WTC11 (cell line): ENCODE measurements around the gene FAM76B. TPM values are rescaled to one million over a fixed set of nuclear protein-coding genes. Genes with fewer than 3 reads are reported as not detected.

Experiments
- ATAC-seq: fragments of 200-7000 bp; cut with Tn5 transposase; 2 replicates; pipeline ENCODE4 v1.10.0; 2021; ENCODE audit warnings: mild to moderate bottlenecking, moderate library complexity
- CTCF ChIA-PET: fragments of 300-600 bp; sonication (Branson Sonifier 250); formaldehyde crosslinking; loops from one replicate; lab custom pipeline; 2021; ENCODE audit warnings: antibody characterized with exemption; lab: Charles Lee
- POLR2A ChIA-PET: fragments of 350-600 bp; sonication (Branson Sonifier 250); formaldehyde crosslinking; loops from one replicate; lab custom pipeline; 2021; ENCODE audit warnings: antibody characterized with exemption; lab: Charles Lee
- DNase-seq: peaks from one replicate; pipeline ENCODE4 v3.0.0; 2021; ENCODE audit warnings: low spot score
- H3K27ac Mint-ChIP-seq: 2 replicates; pipeline ENCODE4 v1.8.0; 2021; ENCODE audit warnings: mixed read lengths
- H3K27me3 Mint-ChIP-seq: 2 replicates; pipeline ENCODE4 v1.8.0; 2021; ENCODE audit warnings: low read depth, mild to moderate bottlenecking, moderate library complexity, mixed read lengths
- H3K36me3 Mint-ChIP-seq: 2 replicates; pipeline ENCODE4 v1.8.0; 2021; ENCODE audit warnings: mixed read lengths
- H3K4me1 Mint-ChIP-seq: 2 replicates; pipeline ENCODE4 v1.8.0; 2022; ENCODE audit warnings: mixed read lengths
- H3K4me3 Mint-ChIP-seq: 2 replicates; pipeline ENCODE4 v1.8.0; 2021; ENCODE audit warnings: mild to moderate bottlenecking, moderate library complexity, mixed read lengths
- H3K9me3 Mint-ChIP-seq: 2 replicates; pipeline ENCODE4 v1.8.0; 2021; ENCODE audit warnings: mixed read lengths
- CREM ChIP-seq: sonication (generic); formaldehyde crosslinking; IDR thresholded peaks from 2 replicates; pipeline ENCODE4 v1.8.1; 2022; ENCODE audit warnings: mild to moderate bottlenecking, missing genetic modification reagents, moderate library complexity
- ESRRA ChIP-seq: sonication (generic); formaldehyde crosslinking; IDR thresholded peaks from 2 replicates; pipeline ENCODE4 v1.8.1; 2022; ENCODE audit warnings: mild to moderate bottlenecking, missing genetic modification reagents, borderline replicate concordance
- ETV6 ChIP-seq: sonication (generic); formaldehyde crosslinking; IDR thresholded peaks from 2 replicates; pipeline ENCODE4 v1.8.1; 2022; ENCODE audit warnings: mild to moderate bottlenecking, missing genetic modification reagents
- GABPB1 ChIP-seq: sonication (generic); formaldehyde crosslinking; IDR thresholded peaks from 2 replicates; pipeline ENCODE4 v1.8.1; 2023; ENCODE audit warnings: mild to moderate bottlenecking, missing genetic modification reagents
- GRHL2 ChIP-seq: fragments of 250-450 bp; sonication (Bioruptor Pico); IDR thresholded peaks from 2 replicates; pipeline ENCODE4 v1.8.0; 2022; ENCODE audit warnings: mild to moderate bottlenecking, moderate library complexity; ENCODE audit not compliant: insufficient replicate concordance, severe bottlenecking
- KAT7 ChIP-seq: sonication (generic); formaldehyde crosslinking; IDR thresholded peaks from 2 replicates; pipeline ENCODE4 v1.8.1; 2023; ENCODE audit warnings: missing genetic modification reagents, mild to moderate bottlenecking, borderline replicate concordance
- MXD4 ChIP-seq: fragments of 250-450 bp; sonication (Bioruptor Pico); IDR thresholded peaks from 2 replicates; pipeline ENCODE4 v1.8.0; 2021; ENCODE audit warnings: mild to moderate bottlenecking, moderate library complexity, borderline replicate concordance
- NFATC4 ChIP-seq: fragments of 250-450 bp; sonication (Bioruptor Pico); IDR thresholded peaks from 2 replicates; pipeline ENCODE4 v1.9.0; 2021; ENCODE audit warnings: mild to moderate bottlenecking
- NFE2L1 ChIP-seq: sonication (generic); formaldehyde crosslinking; IDR thresholded peaks from 2 replicates; pipeline ENCODE4 v1.8.1; 2023; ENCODE audit warnings: missing genetic modification reagents
- RELA ChIP-seq: sonication (generic); formaldehyde crosslinking; IDR thresholded peaks from 2 replicates; pipeline ENCODE4 v1.8.1; 2022; ENCODE audit warnings: missing genetic modification reagents, mild to moderate bottlenecking, borderline replicate concordance
- SP1 ChIP-seq: sonication (generic); formaldehyde crosslinking; conservative IDR thresholded peaks from 2 replicates; pipeline ENCODE4 v1.8.1; 2022; ENCODE audit warnings: missing genetic modification reagents
- TCF7 ChIP-seq: sonication (generic); formaldehyde crosslinking; IDR thresholded peaks from 2 replicates; pipeline ENCODE4 v1.8.0; 2022; ENCODE audit warnings: mild to moderate bottlenecking, low read depth, missing genetic modification reagents, moderate library complexity
- TP53 ChIP-seq: sonication (generic); formaldehyde crosslinking; IDR thresholded peaks from 2 replicates; pipeline ENCODE4 v1.8.1; 2023; ENCODE audit warnings: mild to moderate bottlenecking, missing genetic modification reagents
- ZBTB21 ChIP-seq: sonication (generic); formaldehyde crosslinking; IDR thresholded peaks from 2 replicates; pipeline ENCODE4 v1.8.1; 2023; ENCODE audit warnings: mild to moderate bottlenecking, missing genetic modification reagents, borderline replicate concordance
- ZNF138 ChIP-seq: sonication (generic); formaldehyde crosslinking; conservative IDR thresholded peaks from 2 replicates; pipeline ENCODE4 v1.8.1; 2022; ENCODE audit warnings: mild to moderate bottlenecking, moderate library complexity, missing genetic modification reagents
- ZNF263 ChIP-seq: sonication (generic); formaldehyde crosslinking; IDR thresholded peaks from 2 replicates; pipeline ENCODE4 v1.8.1; 2022; ENCODE audit warnings: low read depth, mild to moderate bottlenecking, moderate library complexity, missing genetic modification reagents
- ZNF396 ChIP-seq: fragments of 250-450 bp; sonication (Bioruptor Pico); IDR thresholded peaks from 2 replicates; pipeline ENCODE4 v1.8.0; 2021; ENCODE audit warnings: mild to moderate bottlenecking, moderate library complexity, borderline replicate concordance
- total RNA-seq: library from RNA; stranded (reverse); gene quantifications from 3 replicates; pipeline ENCODE4 v1.2.3, GENCODE V29; 2021
- TF ChIP-seq, protein P1 (sequence below): sonication (generic); formaldehyde crosslinking; IDR thresholded peaks from 2 replicates; pipeline ENCODE4 v1.8.0; 2022; ENCODE audit warnings: missing genetic modification reagents
- TF ChIP-seq, protein P2 (sequence below): sonication (generic); formaldehyde crosslinking; IDR thresholded peaks from 2 replicates; pipeline ENCODE4 v1.8.0; 2023; ENCODE audit warnings: missing genetic modification reagents, mild to moderate bottlenecking, borderline replicate concordance
- TF ChIP-seq, protein P3 (sequence below): sonication (generic); formaldehyde crosslinking; IDR thresholded peaks from 2 replicates; pipeline ENCODE4 v1.8.0; 2022; ENCODE audit warnings: mild to moderate bottlenecking, missing genetic modification reagents
- TF ChIP-seq, protein P4 (sequence below): sonication (generic); formaldehyde crosslinking; IDR thresholded peaks from 2 replicates; pipeline ENCODE4 v1.8.1; 2023; ENCODE audit warnings: mild to moderate bottlenecking, missing genetic modification reagents, moderate library complexity
- TF ChIP-seq, protein P5 (sequence below): fragments of 250-450 bp; sonication (Bioruptor Pico); IDR thresholded peaks from 2 replicates; pipeline ENCODE4 v1.9.0; 2021; ENCODE audit warnings: mild to moderate bottlenecking
- TF ChIP-seq, protein P6 (sequence below): sonication (generic); formaldehyde crosslinking; conservative IDR thresholded peaks from 2 replicates; pipeline ENCODE4 v1.8.1; 2023; ENCODE audit warnings: mild to moderate bottlenecking, low read depth, missing genetic modification reagents, moderate library complexity
- TF ChIP-seq, protein P7 (sequence below): sonication (generic); formaldehyde crosslinking; IDR thresholded peaks from 2 replicates; pipeline ENCODE4 v1.8.1; 2022; ENCODE audit warnings: low read depth, mild to moderate bottlenecking, moderate library complexity, missing genetic modification reagents, borderline replicate concordance

Gene FAM76B
- total RNA-seq, 1 experiment from 2014 or later = 30.0 TPM

DNA sequence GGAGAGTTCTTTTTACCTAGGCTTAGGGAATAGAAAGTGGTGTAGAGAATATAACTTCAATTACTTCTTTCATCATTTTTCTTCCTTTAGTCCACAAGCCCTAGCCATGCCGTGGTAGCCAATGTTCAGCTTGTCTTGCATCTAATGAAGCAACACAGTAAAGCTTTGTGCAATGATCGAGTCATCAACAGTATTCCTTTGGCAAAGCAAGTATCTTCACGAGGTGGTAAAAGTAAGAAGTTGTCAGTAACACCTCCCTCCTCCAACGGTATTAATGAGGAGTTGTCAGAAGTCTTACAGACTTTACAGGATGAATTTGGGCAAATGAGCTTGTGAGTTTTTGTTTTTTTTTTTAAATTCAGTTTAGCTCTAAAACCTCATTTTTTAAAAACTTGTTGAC is 38.1 kb upstream of the FAM76B start (continued):
- TF ChIP-seq GRHL2 (CRISPR knock-in tag) = no peak
- TF ChIP-seq, all 79 proteins: peak for 0

DNA sequence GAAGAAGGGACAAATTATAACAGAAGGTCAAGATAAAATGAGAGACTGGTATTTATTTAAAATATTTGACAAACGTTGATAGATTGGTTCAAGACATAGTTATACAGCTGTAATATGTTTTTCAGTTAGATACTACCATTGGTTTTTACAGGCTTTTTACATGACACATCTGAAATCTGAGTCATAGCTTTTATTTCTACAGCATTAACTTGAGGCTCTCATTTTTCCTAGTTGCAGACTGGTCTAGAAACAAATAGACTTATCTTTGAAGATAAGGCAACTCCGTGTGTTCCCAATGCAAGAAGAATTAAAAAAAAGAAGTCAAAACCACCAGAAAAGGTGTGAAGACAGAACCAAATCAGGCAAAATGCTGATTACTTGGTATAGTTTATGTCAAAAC is 32.1 kb upstream of the FAM76B start:
- Mint-ChIP-seq H3K36me3 (peaks cover 46% of the 10 kb centered on the region), H3K4me3 (no peak overlapping the region)

DNA sequence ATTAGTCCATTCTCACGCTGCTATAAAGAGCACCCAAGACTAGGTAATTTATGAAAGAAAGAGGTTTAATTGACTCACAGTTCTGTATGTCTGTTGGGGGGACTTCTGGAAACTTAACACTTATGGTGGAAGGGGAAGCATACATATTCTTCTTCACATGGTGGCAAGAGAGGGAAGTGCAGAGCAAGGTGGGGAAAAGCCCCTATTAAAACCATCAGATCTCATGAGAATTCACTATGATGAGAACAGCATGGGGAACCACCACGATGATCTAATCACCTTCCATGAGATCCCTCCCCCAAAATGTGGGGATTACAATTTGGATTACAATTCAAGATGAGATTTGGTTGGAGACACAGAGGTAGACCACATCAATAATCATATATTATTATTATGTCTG is 26.5 kb upstream of the FAM76B start:
- ChIA-PET CTCF (no interaction called here), POLR2A (no interaction called here)
- Mint-ChIP-seq H3K9me3 (peaks cover 1% of the 10 kb centered on the region), H3K27me3 (no peaks in the 10 kb centered on the region), H3K36me3 (peaks cover 35% of the 10 kb centered on the region), H3K4me3 (no peak overlapping the region), H3K4me1 (no peaks in the 10 kb centered on the region), H3K27ac (no peak overlapping the region)
- DNase-seq (no peak), ATAC-seq (no peak)
- TF ChIP-seq, protein P1, sequence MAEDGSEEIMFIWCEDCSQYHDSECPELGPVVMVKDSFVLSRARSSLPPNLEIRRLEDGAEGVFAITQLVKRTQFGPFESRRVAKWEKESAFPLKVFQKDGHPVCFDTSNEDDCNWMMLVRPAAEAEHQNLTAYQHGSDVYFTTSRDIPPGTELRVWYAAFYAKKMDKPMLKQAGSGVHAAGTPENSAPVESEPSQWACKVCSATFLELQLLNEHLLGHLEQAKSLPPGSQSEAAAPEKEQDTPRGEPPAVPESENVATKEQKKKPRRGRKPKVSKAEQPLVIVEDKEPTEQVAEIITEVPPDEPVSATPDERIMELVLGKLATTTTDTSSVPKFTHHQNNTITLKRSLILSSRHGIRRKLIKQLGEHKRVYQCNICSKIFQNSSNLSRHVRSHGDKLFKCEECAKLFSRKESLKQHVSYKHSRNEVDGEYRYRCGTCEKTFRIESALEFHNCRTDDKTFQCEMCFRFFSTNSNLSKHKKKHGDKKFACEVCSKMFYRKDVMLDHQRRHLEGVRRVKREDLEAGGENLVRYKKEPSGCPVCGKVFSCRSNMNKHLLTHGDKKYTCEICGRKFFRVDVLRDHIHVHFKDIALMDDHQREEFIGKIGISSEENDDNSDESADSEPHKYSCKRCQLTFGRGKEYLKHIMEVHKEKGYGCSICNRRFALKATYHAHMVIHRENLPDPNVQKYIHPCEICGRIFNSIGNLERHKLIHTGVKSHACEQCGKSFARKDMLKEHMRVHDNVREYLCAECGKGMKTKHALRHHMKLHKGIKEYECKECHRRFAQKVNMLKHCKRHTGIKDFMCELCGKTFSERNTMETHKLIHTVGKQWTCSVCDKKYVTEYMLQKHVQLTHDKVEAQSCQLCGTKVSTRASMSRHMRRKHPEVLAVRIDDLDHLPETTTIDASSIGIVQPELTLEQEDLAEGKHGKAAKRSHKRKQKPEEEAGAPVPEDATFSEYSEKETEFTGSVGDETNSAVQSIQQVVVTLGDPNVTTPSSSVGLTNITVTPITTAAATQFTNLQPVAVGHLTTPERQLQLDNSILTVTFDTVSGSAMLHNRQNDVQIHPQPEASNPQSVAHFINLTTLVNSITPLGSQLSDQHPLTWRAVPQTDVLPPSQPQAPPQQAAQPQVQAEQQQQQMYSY (CRISPR knock-in tag) = no peak
- no peak for TF ChIP-seq CREM (CRISPR knock-in tag)
- no peak for TF ChIP-seq ZNF263 (CRISPR knock-in tag)
- TF ChIP-seq, protein P2, sequence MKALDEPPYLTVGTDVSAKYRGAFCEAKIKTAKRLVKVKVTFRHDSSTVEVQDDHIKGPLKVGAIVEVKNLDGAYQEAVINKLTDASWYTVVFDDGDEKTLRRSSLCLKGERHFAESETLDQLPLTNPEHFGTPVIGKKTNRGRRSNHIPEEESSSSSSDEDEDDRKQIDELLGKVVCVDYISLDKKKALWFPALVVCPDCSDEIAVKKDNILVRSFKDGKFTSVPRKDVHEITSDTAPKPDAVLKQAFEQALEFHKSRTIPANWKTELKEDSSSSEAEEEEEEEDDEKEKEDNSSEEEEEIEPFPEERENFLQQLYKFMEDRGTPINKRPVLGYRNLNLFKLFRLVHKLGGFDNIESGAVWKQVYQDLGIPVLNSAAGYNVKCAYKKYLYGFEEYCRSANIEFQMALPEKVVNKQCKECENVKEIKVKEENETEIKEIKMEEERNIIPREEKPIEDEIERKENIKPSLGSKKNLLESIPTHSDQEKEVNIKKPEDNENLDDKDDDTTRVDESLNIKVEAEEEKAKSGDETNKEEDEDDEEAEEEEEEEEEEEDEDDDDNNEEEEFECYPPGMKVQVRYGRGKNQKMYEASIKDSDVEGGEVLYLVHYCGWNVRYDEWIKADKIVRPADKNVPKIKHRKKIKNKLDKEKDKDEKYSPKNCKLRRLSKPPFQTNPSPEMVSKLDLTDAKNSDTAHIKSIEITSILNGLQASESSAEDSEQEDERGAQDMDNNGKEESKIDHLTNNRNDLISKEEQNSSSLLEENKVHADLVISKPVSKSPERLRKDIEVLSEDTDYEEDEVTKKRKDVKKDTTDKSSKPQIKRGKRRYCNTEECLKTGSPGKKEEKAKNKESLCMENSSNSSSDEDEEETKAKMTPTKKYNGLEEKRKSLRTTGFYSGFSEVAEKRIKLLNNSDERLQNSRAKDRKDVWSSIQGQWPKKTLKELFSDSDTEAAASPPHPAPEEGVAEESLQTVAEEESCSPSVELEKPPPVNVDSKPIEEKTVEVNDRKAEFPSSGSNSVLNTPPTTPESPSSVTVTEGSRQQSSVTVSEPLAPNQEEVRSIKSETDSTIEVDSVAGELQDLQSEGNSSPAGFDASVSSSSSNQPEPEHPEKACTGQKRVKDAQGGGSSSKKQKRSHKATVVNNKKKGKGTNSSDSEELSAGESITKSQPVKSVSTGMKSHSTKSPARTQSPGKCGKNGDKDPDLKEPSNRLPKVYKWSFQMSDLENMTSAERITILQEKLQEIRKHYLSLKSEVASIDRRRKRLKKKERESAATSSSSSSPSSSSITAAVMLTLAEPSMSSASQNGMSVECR = no peak

More for the DNA sequence above, 32.1 kb upstream of the FAM76B start:
- H3K4me1 Mint-ChIP-seq = no peaks in the 10 kb centered on the region
- TF ChIP-seq NFE2L1 = no peak
- TF ChIP-seq, protein P3, sequence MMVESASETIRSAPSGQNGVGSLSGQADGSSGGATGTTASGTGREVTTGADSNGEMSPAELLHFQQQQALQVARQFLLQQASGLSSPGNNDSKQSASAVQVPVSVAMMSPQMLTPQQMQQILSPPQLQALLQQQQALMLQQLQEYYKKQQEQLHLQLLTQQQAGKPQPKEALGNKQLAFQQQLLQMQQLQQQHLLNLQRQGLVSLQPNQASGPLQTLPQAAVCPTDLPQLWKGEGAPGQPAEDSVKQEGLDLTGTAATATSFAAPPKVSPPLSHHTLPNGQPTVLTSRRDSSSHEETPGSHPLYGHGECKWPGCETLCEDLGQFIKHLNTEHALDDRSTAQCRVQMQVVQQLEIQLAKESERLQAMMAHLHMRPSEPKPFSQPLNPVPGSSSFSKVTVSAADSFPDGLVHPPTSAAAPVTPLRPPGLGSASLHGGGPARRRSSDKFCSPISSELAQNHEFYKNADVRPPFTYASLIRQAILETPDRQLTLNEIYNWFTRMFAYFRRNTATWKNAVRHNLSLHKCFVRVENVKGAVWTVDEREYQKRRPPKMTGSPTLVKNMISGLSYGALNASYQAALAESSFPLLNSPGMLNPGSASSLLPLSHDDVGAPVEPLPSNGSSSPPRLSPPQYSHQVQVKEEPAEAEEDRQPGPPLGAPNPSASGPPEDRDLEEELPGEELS (CRISPR knock-in tag) = no peak
- TF ChIP-seq GABPB1 (CRISPR knock-in tag) = no peak
- TF ChIP-seq GRHL2 (CRISPR knock-in tag) = no peak
- TF ChIP-seq, protein P4, sequence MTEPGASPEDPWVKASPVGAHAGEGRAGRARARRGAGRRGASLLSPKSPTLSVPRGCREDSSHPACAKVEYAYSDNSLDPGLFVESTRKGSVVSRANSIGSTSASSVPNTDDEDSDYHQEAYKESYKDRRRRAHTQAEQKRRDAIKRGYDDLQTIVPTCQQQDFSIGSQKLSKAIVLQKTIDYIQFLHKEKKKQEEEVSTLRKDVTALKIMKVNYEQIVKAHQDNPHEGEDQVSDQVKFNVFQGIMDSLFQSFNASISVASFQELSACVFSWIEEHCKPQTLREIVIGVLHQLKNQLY = no peak
- TF ChIP-seq ESRRA (CRISPR knock-in tag) = no peak
- no peak for TF ChIP-seq ZNF396 (CRISPR knock-in tag)
- TF ChIP-seq, protein P5, sequence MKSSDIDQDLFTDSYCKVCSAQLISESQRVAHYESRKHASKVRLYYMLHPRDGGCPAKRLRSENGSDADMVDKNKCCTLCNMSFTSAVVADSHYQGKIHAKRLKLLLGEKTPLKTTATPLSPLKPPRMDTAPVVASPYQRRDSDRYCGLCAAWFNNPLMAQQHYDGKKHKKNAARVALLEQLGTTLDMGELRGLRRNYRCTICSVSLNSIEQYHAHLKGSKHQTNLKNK = no peak
- TF ChIP-seq ETV6 (CRISPR knock-in tag) = no peak
- no peak for TF ChIP-seq SP1
- TF ChIP-seq NFATC4 (CRISPR knock-in tag) = no peak
- no peak for TF ChIP-seq TP53 (CRISPR knock-in tag)
- TF ChIP-seq KAT7 (CRISPR knock-in tag) = no peak
- TF ChIP-seq, protein P6, sequence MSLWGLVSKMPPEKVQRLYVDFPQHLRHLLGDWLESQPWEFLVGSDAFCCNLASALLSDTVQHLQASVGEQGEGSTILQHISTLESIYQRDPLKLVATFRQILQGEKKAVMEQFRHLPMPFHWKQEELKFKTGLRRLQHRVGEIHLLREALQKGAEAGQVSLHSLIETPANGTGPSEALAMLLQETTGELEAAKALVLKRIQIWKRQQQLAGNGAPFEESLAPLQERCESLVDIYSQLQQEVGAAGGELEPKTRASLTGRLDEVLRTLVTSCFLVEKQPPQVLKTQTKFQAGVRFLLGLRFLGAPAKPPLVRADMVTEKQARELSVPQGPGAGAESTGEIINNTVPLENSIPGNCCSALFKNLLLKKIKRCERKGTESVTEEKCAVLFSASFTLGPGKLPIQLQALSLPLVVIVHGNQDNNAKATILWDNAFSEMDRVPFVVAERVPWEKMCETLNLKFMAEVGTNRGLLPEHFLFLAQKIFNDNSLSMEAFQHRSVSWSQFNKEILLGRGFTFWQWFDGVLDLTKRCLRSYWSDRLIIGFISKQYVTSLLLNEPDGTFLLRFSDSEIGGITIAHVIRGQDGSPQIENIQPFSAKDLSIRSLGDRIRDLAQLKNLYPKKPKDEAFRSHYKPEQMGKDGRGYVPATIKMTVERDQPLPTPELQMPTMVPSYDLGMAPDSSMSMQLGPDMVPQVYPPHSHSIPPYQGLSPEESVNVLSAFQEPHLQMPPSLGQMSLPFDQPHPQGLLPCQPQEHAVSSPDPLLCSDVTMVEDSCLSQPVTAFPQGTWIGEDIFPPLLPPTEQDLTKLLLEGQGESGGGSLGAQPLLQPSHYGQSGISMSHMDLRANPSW (CRISPR knock-in tag) = no peak
- TF ChIP-seq, protein P7, sequence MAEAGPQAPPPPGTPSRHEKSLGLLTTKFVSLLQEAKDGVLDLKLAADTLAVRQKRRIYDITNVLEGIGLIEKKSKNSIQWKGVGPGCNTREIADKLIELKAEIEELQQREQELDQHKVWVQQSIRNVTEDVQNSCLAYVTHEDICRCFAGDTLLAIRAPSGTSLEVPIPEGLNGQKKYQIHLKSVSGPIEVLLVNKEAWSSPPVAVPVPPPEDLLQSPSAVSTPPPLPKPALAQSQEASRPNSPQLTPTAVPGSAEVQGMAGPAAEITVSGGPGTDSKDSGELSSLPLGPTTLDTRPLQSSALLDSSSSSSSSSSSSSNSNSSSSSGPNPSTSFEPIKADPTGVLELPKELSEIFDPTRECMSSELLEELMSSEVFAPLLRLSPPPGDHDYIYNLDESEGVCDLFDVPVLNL (CRISPR knock-in tag) = no peak
- TF ChIP-seq MXD4 (CRISPR knock-in tag) = no peak
- no peak for TF ChIP-seq TCF7 (CRISPR knock-in tag)
- TF ChIP-seq ZNF138 (CRISPR knock-in tag) = no peak
- no peak for TF ChIP-seq ZBTB21 (CRISPR knock-in tag)
- TF ChIP-seq RELA = no peak
- CTCF ChIA-PET = no interaction called here
- POLR2A ChIA-PET = no interaction called here
- no peaks in the 10 kb centered on the region for H3K27me3 Mint-ChIP-seq
- no peak overlapping the region for H3K27ac Mint-ChIP-seq
- H3K9me3 Mint-ChIP-seq = no peaks in the 10 kb centered on the region
- ATAC-seq (no peak), DNase-seq (no peak)
